ENCODE measurements around the gene MED22. TPM values are rescaled to one million over a fixed set of nuclear protein-coding genes. Genes with fewer than 3 reads are reported as not detected.
"Not testable (repeated sequence)": the region's sequence is repeated elsewhere in the genome, so short reads cannot be mapped to it uniquely, and the experiment has no call there.

Gene MED22
- total RNA-seq, 3 donors from 2014 or later (not counting 1 experiment from before 2014, with no cell fraction given), result 23.8 to 37.0 (median 28.1) TPM

DNA sequence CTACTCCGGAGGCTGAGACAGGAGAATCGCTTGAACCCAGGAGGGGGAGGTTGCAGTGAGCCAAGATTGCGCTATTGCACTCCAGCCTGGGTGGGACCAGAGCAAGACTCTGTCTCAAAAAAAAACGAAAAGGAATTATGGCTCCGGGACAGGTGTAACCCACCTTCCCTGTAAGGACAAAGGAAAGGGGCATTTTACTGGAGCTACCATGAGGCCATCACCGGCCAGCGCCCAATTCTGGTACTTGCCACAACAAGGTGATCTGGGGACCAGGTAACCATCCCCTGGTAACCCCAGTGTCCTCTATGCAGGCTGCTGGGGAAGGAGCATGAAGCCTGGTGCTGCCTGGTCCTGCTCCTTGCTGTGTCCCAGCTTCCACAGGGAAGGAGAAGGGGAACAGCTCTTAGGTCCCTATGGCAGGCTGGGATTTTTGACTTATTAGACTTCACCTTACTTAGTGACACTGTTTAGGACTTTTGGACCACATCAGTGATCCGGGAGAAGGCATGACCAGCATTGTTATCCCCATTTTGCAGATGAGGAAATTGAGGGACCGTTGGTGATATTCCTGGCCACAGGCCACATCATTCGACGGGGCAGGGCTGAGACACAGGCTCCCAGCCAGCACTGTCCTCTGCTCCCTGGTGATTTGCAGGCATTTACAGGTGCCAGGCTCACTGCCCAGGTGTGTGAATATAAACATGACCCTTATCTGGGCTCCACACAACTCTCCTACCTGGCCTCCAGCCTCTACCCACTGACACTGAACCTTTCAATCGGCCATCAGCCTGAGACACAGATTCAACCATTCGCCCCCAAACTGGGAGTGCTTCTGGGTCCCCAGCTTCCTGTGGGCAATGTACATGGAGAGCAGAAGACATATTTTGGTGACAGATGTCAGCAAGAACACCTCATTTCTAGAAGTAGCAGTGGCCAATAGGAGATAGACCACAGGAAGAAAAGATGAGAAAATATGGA is 46.4 kb downstream of the MED22 start:
- Mint-ChIP-seq H3K36me3 (no peaks in the 10 kb centered on the region), H3K4me1 (no peaks in the 10 kb centered on the region), H3K4me3 (no peak overlapping the region), H3K27ac (no peak overlapping the region), H3K27me3 (ENCODE audit: low read depth in 2 of 2) (peaks cover 12 to 20% of the 10 kb centered on the region in 2 donors), H3K9me3 (no peaks in the 10 kb centered on the region)
- no peaks in the 10 kb centered on the region for H3K36me3 ChIP-seq (ENCODE audit: control insufficient read depth, insufficient read depth, low read length)
- WGBS (ENCODE audit: insufficient coverage), result 88% methylated on average over 13 of the region's 13 CpGs
- no peak overlapping the region for H3K27ac ChIP-seq (ENCODE audit: low read length)
- TF ChIP-seq, protein P1, sequence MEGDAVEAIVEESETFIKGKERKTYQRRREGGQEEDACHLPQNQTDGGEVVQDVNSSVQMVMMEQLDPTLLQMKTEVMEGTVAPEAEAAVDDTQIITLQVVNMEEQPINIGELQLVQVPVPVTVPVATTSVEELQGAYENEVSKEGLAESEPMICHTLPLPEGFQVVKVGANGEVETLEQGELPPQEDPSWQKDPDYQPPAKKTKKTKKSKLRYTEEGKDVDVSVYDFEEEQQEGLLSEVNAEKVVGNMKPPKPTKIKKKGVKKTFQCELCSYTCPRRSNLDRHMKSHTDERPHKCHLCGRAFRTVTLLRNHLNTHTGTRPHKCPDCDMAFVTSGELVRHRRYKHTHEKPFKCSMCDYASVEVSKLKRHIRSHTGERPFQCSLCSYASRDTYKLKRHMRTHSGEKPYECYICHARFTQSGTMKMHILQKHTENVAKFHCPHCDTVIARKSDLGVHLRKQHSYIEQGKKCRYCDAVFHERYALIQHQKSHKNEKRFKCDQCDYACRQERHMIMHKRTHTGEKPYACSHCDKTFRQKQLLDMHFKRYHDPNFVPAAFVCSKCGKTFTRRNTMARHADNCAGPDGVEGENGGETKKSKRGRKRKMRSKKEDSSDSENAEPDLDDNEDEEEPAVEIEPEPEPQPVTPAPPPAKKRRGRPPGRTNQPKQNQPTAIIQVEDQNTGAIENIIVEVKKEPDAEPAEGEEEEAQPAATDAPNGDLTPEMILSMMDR (IDR thresholded peaks at IDR 0.05), result no peak
- intact Hi-C loops (cut with micrococcal nuclease), result no loop called here
- H3K4me3 ChIP-seq (ENCODE audit: low read length), result no peak overlapping the region
- H3K27me3 ChIP-seq (ENCODE audit: control insufficient read depth, insufficient read depth, low read length), result no peaks in the 10 kb centered on the region
- no peak for ATAC-seq
- no peaks in the 10 kb centered on the region for H3K9me3 ChIP-seq (ENCODE audit: control insufficient read depth, insufficient read depth, low read length)
- H3K4me1 ChIP-seq (ENCODE audit: control insufficient read depth, insufficient read depth, low read length), result no peaks in the 10 kb centered on the region
- DNase-seq, result no peak

DNA sequence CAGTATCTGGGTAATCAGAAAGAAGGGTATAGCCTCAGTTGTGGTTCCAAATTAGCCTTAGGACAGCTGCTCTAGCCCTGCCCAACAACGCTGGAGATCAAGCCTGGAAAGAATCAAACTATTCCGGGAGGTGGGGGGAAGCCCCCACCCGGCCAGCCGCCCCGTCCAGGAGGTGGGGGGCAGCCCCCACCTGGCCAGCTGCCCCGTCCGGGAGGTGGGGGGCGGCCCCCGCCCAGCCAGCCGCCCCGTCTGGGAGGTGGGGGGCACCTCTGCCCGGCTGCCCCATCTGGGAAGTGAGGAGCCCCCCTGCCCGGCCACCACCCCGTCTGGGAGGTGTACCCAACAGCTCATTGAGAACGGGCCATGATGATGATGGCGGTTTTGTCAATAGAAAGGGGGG is 47.9 kb downstream of the MED22 start:
- DNase-seq; H3K27ac Mint-ChIP-seq; H3K4me3 ChIP-seq (ENCODE audit: low read length); H3K36me3 Mint-ChIP-seq; H3K9me3 Mint-ChIP-seq; H3K27me3 ChIP-seq (ENCODE audit: control insufficient read depth, insufficient read depth, low read length); ATAC-seq; H3K4me1 ChIP-seq (ENCODE audit: control insufficient read depth, insufficient read depth, low read length); H3K27ac ChIP-seq (ENCODE audit: low read length); intact Hi-C loops (cut with micrococcal nuclease); H3K4me3 Mint-ChIP-seq; H3K36me3 ChIP-seq (ENCODE audit: control insufficient read depth, insufficient read depth, low read length); H3K9me3 ChIP-seq (ENCODE audit: control insufficient read depth, insufficient read depth, low read length); H3K4me1 Mint-ChIP-seq: not testable (repeated sequence)
- H3K27me3 Mint-ChIP-seq (ENCODE audit: low read depth in 2 of 2), result peaks cover 9 to 20% of the 10 kb centered on the region in 2 donors
- WGBS (ENCODE audit: insufficient coverage), result 74% methylated on average over 8 of the region's 16 CpGs

DNA sequence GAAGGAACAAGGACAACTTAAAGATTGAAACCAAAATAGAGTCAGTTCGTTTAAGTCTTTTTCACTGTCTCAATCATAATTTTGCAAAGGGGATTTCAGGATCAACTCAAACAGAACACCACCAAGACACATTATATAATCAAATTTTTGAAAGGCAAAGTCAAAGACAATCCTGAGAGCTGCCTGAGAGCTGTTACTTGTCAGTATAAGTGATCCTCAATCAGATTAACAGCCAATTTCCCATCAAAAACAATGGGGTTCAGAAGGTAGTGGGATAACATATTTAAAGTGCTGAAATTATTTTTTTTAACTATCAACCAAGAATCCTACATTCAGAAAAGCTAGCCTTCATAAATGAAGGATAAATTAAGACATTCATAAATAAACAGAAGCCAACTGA is 53.7 kb downstream of the MED22 start:
- ATAC-seq (no peak), DNase-seq (no peak)
- H3K27me3 Mint-ChIP-seq (ENCODE audit: low read depth in 2 of 2), result peaks cover 19 to 68% of the 10 kb centered on the region in 2 donors
- H3K36me3 Mint-ChIP-seq, result peaks cover 12% of the 10 kb centered on the region
- H3K4me3 ChIP-seq (ENCODE audit: low read length), result no peak overlapping the region
- no peak overlapping the region for H3K4me3 Mint-ChIP-seq
- H3K27ac ChIP-seq (ENCODE audit: low read length), result no peak overlapping the region
- no peaks in the 10 kb centered on the region for H3K27me3 ChIP-seq (ENCODE audit: control insufficient read depth, insufficient read depth, low read length)
- no peaks in the 10 kb centered on the region for H3K4me1 ChIP-seq (ENCODE audit: control insufficient read depth, insufficient read depth, low read length)
- H3K27ac Mint-ChIP-seq, result no peak overlapping the region
- no peaks in the 10 kb centered on the region for H3K9me3 Mint-ChIP-seq
- TF ChIP-seq, protein P1 (IDR thresholded peaks at IDR 0.05), result no peak
- no peaks in the 10 kb centered on the region for H3K36me3 ChIP-seq (ENCODE audit: control insufficient read depth, insufficient read depth, low read length)
- H3K4me1 Mint-ChIP-seq, result no peaks in the 10 kb centered on the region
- 64% methylated on average over 1 of the region's 1 CpG for WGBS (ENCODE audit: insufficient coverage)
- peaks cover 4% of the 10 kb centered on the region for H3K9me3 ChIP-seq (ENCODE audit: control insufficient read depth, insufficient read depth, low read length)
- intact Hi-C loops (cut with micrococcal nuclease), result no loop called here

DNA sequence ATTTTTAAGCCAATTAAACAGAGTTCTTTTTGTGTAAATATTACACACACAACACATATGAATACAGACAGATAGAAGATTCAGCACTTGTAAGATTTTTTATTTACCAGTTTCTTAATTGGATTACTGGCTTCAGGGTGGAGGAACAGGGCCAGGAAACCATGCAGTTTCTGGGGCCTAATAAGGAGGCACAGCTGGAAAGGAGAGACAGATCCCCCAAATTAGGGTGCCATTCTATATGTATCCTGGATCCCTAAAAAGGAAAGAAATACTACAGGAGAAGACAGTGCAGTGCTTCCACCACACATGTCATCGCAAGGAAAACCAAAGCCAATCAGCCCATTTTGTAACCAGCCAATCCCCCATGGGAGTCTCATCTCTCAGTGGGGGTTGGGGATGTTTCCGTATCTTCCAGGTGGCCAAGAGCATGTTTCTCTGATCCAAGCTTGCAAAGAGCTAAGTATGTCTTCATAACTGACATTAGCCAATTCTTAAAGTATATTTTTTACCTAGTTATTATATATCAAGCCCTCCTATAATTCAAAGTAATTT is 57.1 kb downstream of the MED22 start:
- Mint-ChIP-seq H3K27ac (no peak overlapping the region), H3K27me3 (ENCODE audit: low read depth in 2 of 2) (peaks cover 12 to 48% of the 10 kb centered on the region in 2 donors), H3K9me3 (no peaks in the 10 kb centered on the region), H3K36me3 (peaks cover 12% of the 10 kb centered on the region), H3K4me3 (no peak overlapping the region), H3K4me1 (no peaks in the 10 kb centered on the region)
- Histone ChIP-seq H3K9me3 (ENCODE audit: control insufficient read depth, insufficient read depth, low read length) (peaks cover 4% of the 10 kb centered on the region), H3K4me3 (ENCODE audit: low read length) (no peak overlapping the region), H3K36me3 (ENCODE audit: control insufficient read depth, insufficient read depth, low read length) (no peaks in the 10 kb centered on the region), H3K4me1 (ENCODE audit: control insufficient read depth, insufficient read depth, low read length) (no peaks in the 10 kb centered on the region), H3K27me3 (ENCODE audit: control insufficient read depth, insufficient read depth, low read length) (no peaks in the 10 kb centered on the region), H3K27ac (ENCODE audit: low read length) (no peak overlapping the region)
- ATAC-seq (no peak), DNase-seq (no peak)
- intact Hi-C loops (cut with micrococcal nuclease), result no loop called here
- TF ChIP-seq, protein P1 (IDR thresholded peaks at IDR 0.05), result no peak
- WGBS (ENCODE audit: insufficient coverage), result no CpG with 5 or more reads among the region's 2 CpGs

Measured in natural killer cell (primary cell).